HG03439 (cell line): ENCODE data around the gene TPSD1.
"Not testable (repeated sequence)": the region's sequence is repeated elsewhere in the genome, so short reads cannot be mapped to it uniquely, and the experiment has no call there.

Source experiments
- ATAC-seq: cut with Tn5 transposase; IDR thresholded peaks from one replicate; pipeline ENCODE4 v1.9.1; 2021; ENCODE audit warnings: mild to moderate bottlenecking, moderate library complexity; ENCODE audit not compliant: unreplicated experiment

Gene TPSD1

GRCh38 chr16:1240436-1240835 is 15.4 kb upstream of the TPSD1 start, which contains the start of gene TPSAB1:
TSS of gene TPSAB1 (plus strand) at chr16:1240705. CDS start at chr16:1240939, 234 bp downstream.
- not testable (repeated sequence) for ATAC-seq

- not testable (repeated sequence) for ATAC-seq
Measured at GRCh38 chr16:1241081-1241480, 14.8 kb upstream of the TPSD1 start.

GRCh38 chr16:1243363-1243762 is 12.5 kb upstream of the TPSD1 start:
- not testable (repeated sequence) for ATAC-seq

GRCh38 chr16:1243907-1244850 is 11.7 kb upstream of the TPSD1 start:
- ATAC-seq = not testable (repeated sequence)

GRCh38 chr16:1244881-1245280 is 11.0 kb upstream of the TPSD1 start:
- no peak for ATAC-seq

GRCh38 chr16:1245452-1246020 is 10.3 kb upstream of the TPSD1 start:
- ATAC-seq = no peak

- not testable (repeated sequence) for ATAC-seq
Measured at GRCh38 chr16:1247903-1248537, 7.8 kb upstream of the TPSD1 start.

- not testable (repeated sequence) for ATAC-seq
Measured at GRCh38 chr16:1249031-1249755, 6.7 kb upstream of the TPSD1 start.

GRCh38 chr16:1253701-1254364 is 2.0 kb upstream of the TPSD1 start:
- not testable (repeated sequence) for ATAC-seq

GRCh38 chr16:1254821-1255220 is 1.0 kb upstream of the TPSD1 start:
- not testable (repeated sequence) for ATAC-seq

GRCh38 chr16:1256296-1256873 is 516 bp downstream of the TPSD1 start:
- ATAC-seq = not testable (repeated sequence)

GRCh38 chr16:1256874-1257322 is 1.0 kb downstream of the TPSD1 start:
- ATAC-seq = no peak

- ATAC-seq = no peak
Measured at GRCh38 chr16:1257561-1258224, 1.8 kb downstream of the TPSD1 start.

GRCh38 chr16:1258225-1258600 is 2.3 kb downstream of the TPSD1 start:
- no peak for ATAC-seq

GRCh38 chr16:1258906-1259759 is 3.3 kb downstream of the TPSD1 start:
- ATAC-seq = no peak

- no peak for ATAC-seq
Measured at GRCh38 chr16:1259760-1260068, 3.8 kb downstream of the TPSD1 start.

- ATAC-seq = no peak
Measured at GRCh38 chr16:1260101-1260680, 4.3 kb downstream of the TPSD1 start.
